GM15510 (cell line): ENCODE data around the gene RNF126.
A peak's percentile ranks its signal among the peaks of the same experiment; 100 is the strongest.

Experiments
- POLR2A ChIP-seq: IDR thresholded peaks from 3 replicates; pipeline ENCODE4 v1.6.1; 2011; ENCODE audit warnings: borderline replicate concordance; ENCODE audit not compliant: insufficient read length; ENCODE audit errors: extremely low read depth

Gene RNF126

GRCh38 chr19:688992-689391, 26.0 kb upstream of the RNF126 start:
- no peak for TF ChIP-seq POLR2A

- no peak for TF ChIP-seq POLR2A
Observed at GRCh38 chr19:688214-688613, 25.2 kb upstream of the RNF126 start.

- no peak for TF ChIP-seq POLR2A
Observed at GRCh38 chr19:687569-688166, 24.7 kb upstream of the RNF126 start.

- TF ChIP-seq POLR2A: no peak
Observed at GRCh38 chr19:686589-687297, 23.7 kb upstream of the RNF126 start.

GRCh38 chr19:685454-685931, 22.5 kb upstream of the RNF126 start:
- TF ChIP-seq POLR2A: no peak

- TF ChIP-seq POLR2A: no peak
Observed at GRCh38 chr19:682678-683320, 19.8 kb upstream of the RNF126 start.

- TF ChIP-seq POLR2A: no peak
Observed at GRCh38 chr19:681029-682019, 18.3 kb upstream of the RNF126 start.

GRCh38 chr19:680287-681028, 17.4 kb upstream of the RNF126 start:
- TF ChIP-seq POLR2A: peak; percentile 86

- no peak for TF ChIP-seq POLR2A
Observed at GRCh38 chr19:679418-680286, 16.6 kb upstream of the RNF126 start.

- TF ChIP-seq POLR2A: no peak
Observed at GRCh38 chr19:678791-679388, 15.9 kb upstream of the RNF126 start.

GRCh38 chr19:677601-678436, 14.8 kb upstream of the RNF126 start:
- TF ChIP-seq POLR2A: no peak

GRCh38 chr19:677201-677600, 14.2 kb upstream of the RNF126 start:
- no peak for TF ChIP-seq POLR2A
